ENCODE results near the gene WNK1.

GRCh38 chr12:754851-755562 is 2.6 kb downstream of the WNK1 start:
- TF ChIP-seq CTCF (IDR thresholded peaks at IDR 0.05) (peak in 4 of 5 experiments; percentile 29 to 59 (median 44)), POLR2A (IDR thresholded peaks at IDR 0.05) (no peak)
